HG02642 (cell line): ENCODE results near the gene KLC1.

ENCODE experiments used
- ATAC-seq: cut with Tn5 transposase; IDR thresholded peaks from one replicate; pipeline ENCODE4 v1.9.1; 2021; ENCODE audit warnings: mild to moderate bottlenecking; ENCODE audit not compliant: unreplicated experiment, poor library complexity

Gene KLC1

DNA sequence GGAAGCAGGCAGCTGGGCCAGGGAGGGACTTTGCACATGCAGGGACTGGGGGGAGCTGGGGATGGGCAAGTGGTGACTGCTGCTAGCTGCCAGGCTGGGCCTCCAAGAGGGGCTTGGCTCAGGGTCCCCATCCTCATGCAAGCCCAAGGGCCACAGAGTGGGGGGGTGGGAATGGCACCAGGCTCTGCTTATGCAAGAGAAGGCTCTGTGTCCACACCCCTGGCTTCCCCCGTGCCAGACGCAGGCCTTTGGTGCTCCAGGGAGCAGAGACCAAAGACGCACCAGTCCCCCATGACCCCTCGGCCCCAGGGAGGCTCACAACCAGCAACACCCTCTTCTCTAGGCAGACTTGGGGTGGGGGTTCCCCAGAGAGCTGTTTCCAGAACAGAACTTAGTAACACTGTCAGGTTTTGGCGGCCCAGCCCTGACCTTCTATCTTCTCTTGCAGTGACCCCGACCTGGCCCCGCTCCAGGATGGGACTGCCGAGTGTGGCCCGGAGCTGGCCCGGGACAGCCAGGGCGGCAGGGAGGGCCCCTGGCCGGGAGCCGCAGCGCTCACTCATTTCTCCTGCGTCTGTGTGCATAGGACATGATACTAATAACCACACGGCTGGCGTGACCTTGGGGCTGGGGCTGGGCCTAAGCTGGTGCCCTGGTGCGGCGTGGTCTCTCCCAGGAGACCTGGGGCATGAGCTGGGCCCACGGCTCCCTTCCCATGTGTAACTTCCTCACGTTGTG lies 71.9 kb downstream of the KLC1 start:
- no peak for ATAC-seq

DNA sequence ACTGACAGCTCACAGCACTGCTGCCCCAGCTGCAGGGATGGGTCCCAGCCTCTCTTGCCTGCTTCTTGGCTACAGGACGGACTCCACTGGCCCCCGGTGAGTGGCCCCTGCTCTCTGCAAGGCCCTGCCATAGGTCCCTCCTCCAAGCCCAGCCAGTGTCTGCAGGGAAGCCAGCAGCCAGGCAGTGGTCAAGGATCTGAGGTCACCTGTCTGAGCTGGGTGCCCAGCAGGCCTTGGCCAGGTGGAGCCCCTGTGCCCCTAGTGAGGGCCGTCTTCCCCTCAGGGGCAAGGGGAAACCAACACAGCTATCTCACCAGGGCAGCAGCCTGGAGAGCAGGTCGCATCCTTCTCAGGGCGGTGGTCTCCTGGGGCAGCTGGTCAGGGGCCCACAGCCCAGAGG lies 73.1 kb downstream of the KLC1 start:
- no peak for ATAC-seq

GRCh38 chr14:103702497-103703432 lies 73.8 kb downstream of the KLC1 start:
- no peak for ATAC-seq

- ATAC-seq: no peak
Measured at GRCh38 chr14:103703433-103704385, 74.7 kb downstream of the KLC1 start.

GRCh38 chr14:103704708-103705107 lies 75.7 kb downstream of the KLC1 start:
- ATAC-seq: no peak

DNA sequence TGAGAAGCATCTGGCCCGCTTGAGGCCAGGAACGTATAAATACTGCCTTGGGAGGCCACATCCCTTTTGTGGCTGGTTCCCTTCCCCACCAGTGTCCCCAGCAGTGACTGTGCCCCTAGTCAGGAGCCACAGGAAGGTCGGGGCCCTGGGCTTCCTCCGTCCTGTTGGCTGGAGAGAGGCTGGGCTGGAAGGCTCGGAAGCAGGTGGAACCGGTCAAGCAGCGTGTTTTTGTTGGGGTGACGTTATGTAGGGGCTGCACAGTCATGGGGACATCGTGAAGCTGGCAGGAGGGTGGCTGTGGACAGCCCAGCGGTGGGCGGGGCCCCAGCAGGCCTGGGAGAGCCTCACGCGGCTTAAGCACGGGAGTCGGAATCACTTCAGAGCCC lies 76.1 kb downstream of the KLC1 start:
- no peak for ATAC-seq

DNA sequence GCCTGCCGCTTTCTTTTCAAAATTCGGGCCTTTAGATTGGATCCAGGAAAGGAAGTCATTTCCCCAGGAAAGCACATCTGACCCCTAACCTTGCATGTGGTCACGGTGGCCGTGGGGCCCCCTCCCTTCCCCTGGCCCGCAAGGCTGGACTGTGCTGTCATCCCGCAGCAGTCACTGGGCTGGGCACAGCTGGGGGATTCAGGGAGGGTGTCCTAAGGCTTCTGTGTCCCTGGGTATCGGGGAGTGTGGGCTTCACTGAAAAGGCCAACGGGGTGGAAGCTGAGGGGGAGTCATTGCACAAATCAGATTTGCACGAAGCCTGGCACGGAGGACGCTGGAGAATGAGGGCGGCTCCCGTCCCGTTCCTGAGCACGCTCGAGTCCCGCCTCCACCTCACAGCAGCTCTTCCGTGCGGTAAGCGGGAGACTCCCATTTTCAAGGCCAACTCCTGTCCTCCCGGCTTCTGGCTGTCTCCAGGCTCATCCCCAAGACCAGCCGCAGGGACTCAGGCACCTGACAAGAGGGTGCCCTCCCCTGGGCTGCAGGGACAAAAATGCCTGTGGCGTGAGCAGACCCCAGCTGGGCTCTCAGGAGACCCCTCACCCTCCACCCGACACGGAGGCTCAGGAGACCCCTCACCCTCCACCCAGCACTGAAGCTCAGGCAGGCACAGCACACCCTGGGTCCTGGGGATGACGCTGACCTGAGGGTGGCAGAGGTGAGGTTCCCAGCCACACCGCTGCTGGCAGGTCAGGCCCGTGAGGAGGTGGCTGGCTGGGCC lies 76.7 kb downstream of the KLC1 start:
- ATAC-seq: no peak

DNA sequence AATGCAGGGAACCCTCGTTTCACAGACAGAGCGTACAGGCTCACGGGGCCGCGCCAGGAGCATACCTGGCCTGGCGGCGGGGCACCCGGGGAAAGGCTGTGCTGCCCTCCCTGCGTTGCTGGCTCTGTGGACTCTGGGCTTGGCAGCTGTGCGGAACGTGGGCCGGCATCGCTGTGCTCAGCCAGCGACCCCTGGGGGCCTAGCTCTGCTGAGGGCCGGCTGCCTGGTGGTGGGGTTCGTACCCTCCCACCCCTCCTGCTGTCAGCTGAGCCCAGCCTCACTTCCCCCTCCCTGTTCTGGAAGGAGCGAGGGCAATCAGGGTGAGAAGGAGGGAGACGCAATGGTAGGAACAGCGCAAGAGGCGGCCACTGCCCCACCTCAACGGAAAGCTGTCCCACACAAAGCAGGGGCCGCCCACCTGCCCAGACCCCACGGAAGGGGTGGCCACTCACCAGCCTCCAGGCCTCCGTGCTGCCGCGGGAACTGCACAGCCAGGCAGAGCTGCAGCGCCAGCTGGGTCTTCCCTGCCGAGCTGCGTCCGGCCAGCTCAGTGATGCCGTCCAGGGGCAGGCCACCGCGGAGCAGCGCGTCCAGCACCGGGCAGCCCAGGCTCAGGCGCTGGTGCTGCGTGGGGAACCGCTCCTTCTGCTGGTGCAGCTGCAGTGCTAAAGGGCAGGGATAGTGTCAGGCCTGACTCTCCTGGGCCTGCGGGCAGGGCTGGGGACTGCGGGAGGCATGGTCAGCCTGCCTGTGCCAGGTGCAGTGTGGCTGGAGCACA lies 77.7 kb downstream of the KLC1 start:
- no peak for ATAC-seq

GRCh38 chr14:103707329-103708263 lies 78.6 kb downstream of the KLC1 start:
- no peak for ATAC-seq

- ATAC-seq: no peak
Measured at GRCh38 chr14:103708750-103709187, 79.8 kb downstream of the KLC1 start.

- no peak for ATAC-seq
Measured at GRCh38 chr14:103709814-103710213, 80.8 kb downstream of the KLC1 start.

GRCh38 chr14:103710771-103711377 lies 81.9 kb downstream of the KLC1 start:
- no peak for ATAC-seq

GRCh38 chr14:103711516-103712431 lies 82.8 kb downstream of the KLC1 start:
- ATAC-seq: no peak

DNA sequence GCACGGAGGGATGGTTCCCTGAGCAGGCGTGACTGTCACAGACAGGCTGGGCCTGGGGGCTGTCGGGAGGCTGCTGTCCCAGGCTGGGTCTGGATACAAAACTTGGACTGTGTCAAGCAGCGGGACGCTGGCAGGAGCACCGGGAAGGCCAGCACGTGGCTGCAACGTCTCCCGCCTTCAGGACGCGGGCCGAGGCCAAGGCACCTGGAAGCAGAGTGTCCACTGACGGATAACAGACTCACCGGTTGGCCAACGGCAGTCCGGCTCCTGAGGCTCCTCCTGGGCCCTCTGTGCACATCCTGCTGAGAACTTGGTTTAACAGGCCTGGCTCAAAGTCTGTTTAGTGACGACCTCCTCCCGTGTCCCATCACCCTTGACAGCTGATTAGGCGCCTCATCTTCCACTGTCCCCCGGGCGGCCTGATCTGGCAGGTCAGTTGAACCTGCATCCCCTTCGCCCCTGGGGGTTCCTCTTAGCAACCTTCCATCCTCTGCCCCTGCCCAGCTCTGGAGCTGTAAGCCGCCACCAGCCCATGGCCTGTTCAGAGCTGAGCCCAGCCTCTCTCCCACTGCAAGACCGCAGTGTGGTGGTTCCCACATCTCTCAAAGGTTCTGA lies 83.7 kb downstream of the KLC1 start:
- ATAC-seq: no peak

- ATAC-seq: no peak
Measured at GRCh38 chr14:103713304-103714062, 84.5 kb downstream of the KLC1 start.
